ENCODE measurements around the gene GZMH. TPM values are rescaled to one million over a fixed set of nuclear protein-coding genes. Genes with fewer than 3 reads are reported as not detected.

GZMH gene
- total and polyA plus RNA-seq, 2 of the 8 experiments (the other 6 are each of a cell fraction or from before 2014, with no cell fraction given): not detected

GRCh38 chr14:24632761-24633160, 23.3 kb upstream of the GZMH start (continued):
- TF ChIP-seq HDAC2 (IDR thresholded peaks at IDR 0.05; ENCODE audit: borderline replicate concordance in 1 of 2, low read depth in 2 of 2, low read length in 2 of 2): no peak
- no peak for TF ChIP-seq RAD21 (IDR thresholded peaks at IDR 0.05 in 1 of 2, conservative IDR thresholded peaks at IDR 0.05 in 1 of 2; ENCODE audit: low read depth in 2 of 2, low read length in 2 of 2)
